GM19023 (cell line): ENCODE data around the gene MCF2.
A peak's percentile ranks its signal among the peaks of the same experiment; 100 is the strongest.
"Not testable (repeated sequence)": the region's sequence is repeated elsewhere in the genome, so short reads cannot be mapped to it uniquely, and the experiment has no call there.

ENCODE experiments used
- ATAC-seq: cut with Tn5 transposase; IDR thresholded peaks from one replicate; pipeline ENCODE4 v1.9.1; 2021; ENCODE audit warnings: mild to moderate bottlenecking, moderate library complexity; ENCODE audit not compliant: unreplicated experiment

MCF2 gene

DNA sequence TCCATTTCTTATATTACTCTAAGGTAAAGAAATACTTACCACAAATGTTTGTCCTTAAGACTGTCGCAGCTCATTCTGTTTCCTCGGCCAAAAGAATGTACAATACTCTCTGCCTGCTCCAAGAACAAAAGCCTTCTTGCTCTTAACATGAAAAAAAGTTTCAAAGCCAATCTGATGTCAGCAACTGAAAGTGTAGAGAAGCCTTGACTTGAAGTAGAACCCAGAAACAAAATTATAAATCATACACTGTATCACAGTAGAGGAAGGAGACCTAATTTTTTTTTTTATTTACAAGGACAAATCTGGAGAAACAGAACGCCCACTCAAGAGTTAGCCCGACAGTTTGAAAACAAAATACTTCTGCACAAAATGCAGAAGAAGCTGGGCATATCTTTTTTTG is at the start of gene MCF2:
TSS of gene MCF2 (minus strand) at position 101 of the 400 bp plus-strand sequence. CDS start 56,423 bp downstream, outside the sequence.
- no peak for ATAC-seq

DNA sequence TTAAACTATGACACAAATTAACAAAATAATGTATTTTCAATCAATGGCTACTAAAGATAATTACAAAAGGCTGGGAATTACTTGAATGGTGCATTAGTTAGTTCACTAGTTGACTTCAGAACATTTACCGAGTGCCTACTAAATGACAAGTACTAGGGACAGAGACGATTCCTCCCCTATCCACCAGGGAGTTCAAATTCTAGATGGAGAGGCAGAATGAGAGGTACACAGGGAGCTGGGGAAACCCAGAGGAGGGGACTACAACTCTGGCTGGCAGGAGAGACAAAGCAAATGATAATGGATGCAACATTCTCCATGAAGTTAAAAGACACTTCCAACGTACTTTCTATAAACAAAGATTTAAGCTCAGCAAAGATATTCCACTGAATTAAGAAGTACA is 43.1 kb upstream of the MCF2 start:
- ATAC-seq = no peak

GRCh38 chrX:139750390-139750789 is 42.4 kb upstream of the MCF2 start:
- no peak for ATAC-seq

DNA sequence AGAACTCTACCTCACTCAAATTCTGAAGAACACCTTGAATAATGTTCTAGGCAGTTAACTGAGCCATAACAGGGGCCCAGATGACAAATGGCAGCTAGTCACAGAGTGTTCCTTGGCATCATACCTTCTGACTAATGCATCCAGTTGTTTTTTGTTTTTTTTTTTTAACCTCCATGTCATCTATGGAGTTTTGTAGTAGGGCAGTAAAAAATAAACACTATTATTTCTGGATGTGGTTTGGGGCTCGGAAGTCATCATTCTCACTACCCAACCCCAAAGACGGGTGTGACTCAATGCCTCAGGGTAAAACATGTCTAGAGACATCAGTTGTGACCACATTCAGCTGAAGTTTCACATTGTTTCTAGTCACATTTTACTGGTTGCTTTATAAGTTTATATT is 31.2 kb upstream of the MCF2 start:
- ATAC-seq = peak; percentile 87

DNA sequence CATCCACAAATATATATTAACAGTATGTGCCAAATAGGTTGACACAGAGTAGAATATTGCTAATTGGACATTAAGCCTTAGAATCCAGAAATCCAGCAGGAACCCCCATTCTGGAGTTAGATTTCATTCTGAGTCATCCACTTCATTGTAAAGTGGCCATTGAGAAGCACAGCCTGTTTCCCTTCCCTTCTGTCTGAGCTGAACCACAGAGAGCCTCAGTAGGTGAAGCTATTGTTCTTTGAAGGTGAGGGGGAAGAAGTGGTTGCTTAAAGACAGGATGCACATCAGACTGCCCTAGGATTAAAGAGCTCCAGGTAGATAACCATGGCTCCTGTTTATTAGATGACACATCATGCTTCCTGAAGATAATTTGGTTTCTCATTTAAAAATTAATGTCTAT is 30.6 kb upstream of the MCF2 start:
- no peak for ATAC-seq

- ATAC-seq = no peak
Measured at GRCh38 chrX:139736151-139736550, 28.2 kb upstream of the MCF2 start.

DNA sequence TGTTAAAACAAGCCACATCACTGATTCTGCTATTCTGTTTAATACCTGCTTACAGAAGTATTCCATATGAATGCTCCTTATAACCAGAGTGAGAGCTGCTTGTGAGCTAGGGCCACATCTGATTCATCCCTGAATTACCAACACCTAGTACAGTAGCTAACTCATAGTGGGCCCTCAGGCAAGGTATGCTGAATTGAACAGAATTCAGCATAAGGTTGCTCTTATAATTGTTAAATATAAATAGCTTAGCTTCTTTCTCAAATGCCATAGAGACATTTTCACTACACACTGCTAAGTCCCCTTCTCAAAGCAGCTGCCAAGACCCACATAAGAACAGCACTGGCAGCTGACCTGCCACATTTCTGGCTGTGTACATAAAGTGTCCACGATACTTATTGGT is 27.0 kb upstream of the MCF2 start:
- ATAC-seq = no peak

DNA sequence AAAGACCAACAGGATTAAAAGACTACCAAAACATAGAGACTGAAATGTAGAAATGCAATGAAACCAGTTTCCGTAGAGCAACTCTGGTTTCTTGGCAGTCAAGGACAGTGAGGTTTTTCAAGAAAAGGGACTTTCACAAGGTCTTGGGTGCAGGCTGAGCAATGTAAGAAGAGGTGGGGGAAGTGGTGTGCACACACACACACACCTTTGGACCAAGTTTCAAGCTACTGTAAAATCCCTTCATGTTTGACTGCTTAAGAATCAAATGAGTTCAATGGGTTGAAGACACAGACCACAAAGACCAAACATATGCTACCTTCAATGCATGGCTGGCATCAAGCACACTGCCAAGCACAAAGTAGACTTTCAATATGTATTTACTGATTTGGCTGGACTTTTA is 17.8 kb upstream of the MCF2 start:
- peak; percentile 87 for ATAC-seq

GRCh38 chrX:139724626-139725025 is 16.7 kb upstream of the MCF2 start:
- ATAC-seq = no peak

GRCh38 chrX:139720979-139721378 is 13.0 kb upstream of the MCF2 start:
- ATAC-seq = no peak

- no peak for ATAC-seq
Measured at GRCh38 chrX:139720136-139720535, 12.2 kb upstream of the MCF2 start.

GRCh38 chrX:139702658-139703057 is 5.3 kb downstream of the MCF2 start:
- ATAC-seq = no peak

DNA sequence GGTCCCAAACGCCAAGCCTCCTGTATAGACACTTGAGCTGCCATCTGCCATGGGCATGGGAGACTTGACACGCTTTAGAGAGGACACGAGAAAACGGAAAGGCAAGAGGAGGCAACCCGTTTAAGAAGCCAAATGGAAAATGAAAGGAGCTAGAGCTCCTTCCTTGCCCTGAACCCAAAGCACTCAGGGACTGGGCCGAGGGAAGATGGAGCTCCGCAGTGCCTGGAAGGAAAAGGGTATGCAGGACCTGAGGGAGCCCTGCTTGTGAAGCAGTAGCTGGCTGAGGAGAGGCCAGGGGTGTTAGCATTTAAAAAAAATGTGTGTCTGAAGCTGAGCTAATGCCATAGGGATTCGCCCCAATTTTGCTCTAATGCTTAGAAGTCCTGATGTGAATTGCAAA is 15.1 kb downstream of the MCF2 start:
- peak; percentile 16 for ATAC-seq

GRCh38 chrX:139692506-139692849 is 15.5 kb downstream of the MCF2 start:
- ATAC-seq = peak; percentile 37

- peak; percentile 47 for ATAC-seq
Measured at GRCh38 chrX:139691843-139692505, 16.0 kb downstream of the MCF2 start.

DNA sequence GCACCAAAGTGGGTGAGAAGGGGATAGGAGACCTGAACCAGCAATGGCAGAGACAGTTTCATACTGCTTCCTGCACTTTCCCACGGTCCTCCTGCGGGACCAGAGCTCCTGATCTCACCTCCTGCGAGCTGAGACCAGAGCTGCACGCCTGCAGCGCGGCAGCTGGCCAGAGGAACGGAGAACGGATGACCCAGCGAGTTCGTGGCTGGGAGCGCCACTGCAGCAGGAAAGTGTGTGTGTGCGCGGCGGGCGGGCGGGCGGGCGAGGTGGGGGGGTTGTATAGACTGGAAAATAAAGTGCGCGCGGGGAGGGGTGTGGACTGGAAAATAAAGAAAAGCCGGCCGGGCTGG is 16.5 kb downstream of the MCF2 start:
- ATAC-seq = peak; percentile 21

GRCh38 chrX:139685175-139685574 is 22.8 kb downstream of the MCF2 start:
- ATAC-seq = not testable (repeated sequence)

DNA sequence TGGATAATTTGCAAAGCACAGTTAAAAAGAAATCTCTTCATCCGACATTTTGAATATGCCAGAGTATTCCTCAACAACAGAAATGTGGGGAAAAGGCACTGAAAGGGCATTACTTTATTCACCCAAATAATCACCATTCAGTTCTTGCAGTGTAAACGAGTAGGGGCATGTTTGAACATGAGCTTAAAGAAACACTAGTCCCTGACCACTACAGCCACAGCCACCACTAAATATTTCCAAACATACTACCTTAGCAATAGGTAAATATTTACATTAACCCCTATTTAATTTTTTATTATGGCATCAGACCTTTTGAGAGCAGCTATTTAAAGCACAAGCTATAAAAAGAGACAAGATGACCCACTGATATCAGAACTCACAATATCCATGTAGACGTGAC is 27.6 kb downstream of the MCF2 start:
- no peak for ATAC-seq

GRCh38 chrX:139647597-139647996 is 60.4 kb downstream of the MCF2 start:
- ATAC-seq = peak; percentile 89

DNA sequence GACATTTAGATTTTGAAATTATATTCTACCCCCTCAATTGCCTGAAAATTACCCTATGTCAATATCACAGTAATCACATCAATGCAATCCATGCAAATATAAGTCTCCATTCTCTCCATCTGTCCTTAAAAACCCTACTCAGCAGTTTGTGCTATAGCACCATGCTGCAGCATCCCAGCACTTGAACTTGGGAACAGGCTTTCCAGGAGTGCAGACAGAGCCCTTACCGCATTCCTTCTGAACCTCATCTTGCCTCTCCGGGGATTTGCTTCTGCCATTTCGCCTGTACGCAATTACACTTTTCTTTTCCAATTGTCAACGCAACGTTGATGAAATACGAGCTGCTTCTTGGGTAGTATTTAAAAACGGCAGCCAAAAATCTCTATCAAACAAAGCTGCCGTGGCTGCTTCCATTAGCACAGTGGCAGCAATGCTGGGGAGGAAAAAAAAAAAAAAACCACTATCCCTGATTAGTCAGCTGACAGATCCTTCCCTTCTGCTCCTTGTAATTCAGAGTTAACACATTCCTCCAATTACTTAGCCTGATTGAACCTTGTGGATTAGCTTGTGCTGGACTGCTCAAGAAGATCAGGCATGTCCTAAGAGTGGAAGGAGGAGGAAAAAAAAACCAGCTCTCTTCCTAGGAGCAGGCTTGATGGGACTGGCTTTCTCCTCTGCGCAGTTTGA is 65.6 kb downstream of the MCF2 start:
- no peak for ATAC-seq

DNA sequence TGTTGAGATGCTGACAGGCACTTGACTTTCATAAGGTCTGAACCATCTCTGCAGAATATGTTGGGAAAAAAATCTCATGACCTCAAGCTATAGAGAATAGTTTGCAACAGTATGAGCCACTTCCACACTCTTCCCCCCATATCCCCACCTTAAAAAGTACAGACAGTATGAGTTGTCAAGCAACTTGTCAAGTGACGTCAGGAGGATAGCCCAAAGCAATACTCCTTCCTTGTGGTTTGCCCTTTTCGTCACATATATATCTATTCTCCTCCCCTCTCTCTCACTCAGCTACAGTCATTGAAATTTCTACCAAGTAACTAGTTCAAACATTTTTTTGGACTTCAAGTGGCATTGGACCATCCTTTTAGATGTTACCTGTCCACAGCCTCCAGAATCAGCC is 67.7 kb downstream of the MCF2 start:
- ATAC-seq = no peak

GRCh38 chrX:139639253-139639652 is 68.7 kb downstream of the MCF2 start:
- no peak for ATAC-seq

DNA sequence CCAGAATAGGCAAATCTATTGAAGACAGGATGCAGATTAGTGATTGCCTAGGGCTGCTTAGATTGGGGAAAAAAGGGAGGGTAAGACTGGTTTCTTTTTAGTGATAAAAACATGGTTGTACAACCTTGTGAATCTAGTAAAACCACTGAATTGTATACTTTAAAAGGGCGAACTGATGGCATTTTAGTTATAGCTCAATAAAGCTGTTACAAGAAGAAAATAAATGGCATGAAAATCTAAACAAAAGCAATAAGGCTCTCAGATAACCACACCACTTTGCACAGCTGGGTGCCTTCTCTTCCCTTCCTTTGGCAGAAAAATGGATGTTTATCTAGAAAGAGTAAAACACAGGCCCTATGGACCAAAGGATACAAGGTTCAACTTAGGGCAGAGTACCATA is 107.9 kb downstream of the MCF2 start:
- no peak for ATAC-seq
